HG03066 (cell line): Measurements from ENCODE around the gene GTF2H1.

ENCODE experiments used
- ATAC-seq: cut with Tn5 transposase; IDR thresholded peaks from one replicate; pipeline ENCODE4 v1.9.1; 2021; ENCODE audit warnings: low read depth; ENCODE audit not compliant: unreplicated experiment

Gene GTF2H1

GRCh38 chr11:18321969-18322711 is at the start of gene GTF2H1, which contains the start of gene HPS5:
GTF2H1 (plus strand) TSS chr11:18322567; CDS start chr11:18333075, 10,508 bp downstream.
HPS5 (minus strand) TSS chr11:18322140; CDS start chr11:18317858, 4,282 bp downstream.
- peak; percentile 89 for ATAC-seq

DNA sequence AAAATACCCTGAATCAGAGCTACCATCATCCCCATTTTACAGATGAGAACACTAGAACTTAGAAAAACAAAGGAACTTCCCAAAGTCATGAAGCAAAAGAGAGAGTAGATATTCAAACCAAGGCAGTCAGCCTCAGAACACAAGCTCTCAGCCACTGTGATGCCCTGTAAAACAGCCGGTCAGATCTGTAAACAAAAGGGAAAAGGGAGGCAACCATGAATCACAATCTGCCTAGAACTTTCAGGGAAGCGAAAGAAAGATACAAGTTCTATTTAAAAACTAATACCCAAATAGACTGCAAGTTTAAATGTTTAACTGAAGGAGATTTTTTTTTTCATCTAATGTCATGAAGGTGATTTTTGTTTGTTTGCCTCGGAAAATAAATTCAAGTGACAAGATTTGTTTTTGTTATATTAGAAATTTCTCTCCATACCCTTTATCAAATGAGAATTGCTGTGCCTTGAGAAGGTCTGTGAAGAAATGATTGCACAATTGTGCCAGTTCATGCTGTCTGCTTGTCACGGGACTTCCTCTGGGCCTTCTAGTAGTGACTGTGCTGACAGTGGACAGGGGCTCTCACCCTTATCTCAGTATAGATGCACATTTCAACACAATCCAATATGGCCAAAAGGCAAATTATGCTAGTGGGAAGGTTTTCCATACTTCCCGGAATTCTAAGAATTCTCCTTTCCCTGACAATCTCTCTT is 44.6 kb upstream of the GTF2H1 start:
- ATAC-seq: no peak

- ATAC-seq: peak; percentile 93
These were observed 41.8 kb upstream of the GTF2H1 start for GRCh38 chr11:18280438-18281045.

DNA sequence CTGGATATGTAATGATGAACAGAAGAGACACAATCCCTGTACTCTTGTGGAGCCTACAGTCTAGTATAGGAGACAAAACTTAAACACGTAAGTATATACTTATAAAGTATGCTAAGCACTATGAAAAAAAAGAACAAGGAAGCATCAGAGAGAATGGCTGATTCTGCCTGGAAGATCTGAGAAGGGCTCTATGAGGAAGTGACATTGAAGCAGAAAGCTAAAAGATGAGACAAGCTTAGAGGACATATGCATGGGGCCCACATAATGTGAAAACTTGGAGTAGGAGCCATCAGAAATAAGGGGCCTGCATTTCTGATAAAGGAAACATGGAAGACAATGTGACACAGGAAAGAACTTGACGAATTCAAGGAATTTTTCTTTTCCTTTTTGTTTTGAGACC is 39.7 kb upstream of the GTF2H1 start:
- no peak for ATAC-seq

- no peak for ATAC-seq
These were observed 36.5 kb upstream of the GTF2H1 start for GRCh38 chr11:18285841-18286240.

- ATAC-seq: no peak
These were observed 33.5 kb upstream of the GTF2H1 start for GRCh38 chr11:18288911-18289310.

GRCh38 chr11:18294862-18295261 is 27.5 kb upstream of the GTF2H1 start:
- no peak for ATAC-seq

- ATAC-seq: no peak
These were observed 27.1 kb upstream of the GTF2H1 start for GRCh38 chr11:18295316-18295715.

DNA sequence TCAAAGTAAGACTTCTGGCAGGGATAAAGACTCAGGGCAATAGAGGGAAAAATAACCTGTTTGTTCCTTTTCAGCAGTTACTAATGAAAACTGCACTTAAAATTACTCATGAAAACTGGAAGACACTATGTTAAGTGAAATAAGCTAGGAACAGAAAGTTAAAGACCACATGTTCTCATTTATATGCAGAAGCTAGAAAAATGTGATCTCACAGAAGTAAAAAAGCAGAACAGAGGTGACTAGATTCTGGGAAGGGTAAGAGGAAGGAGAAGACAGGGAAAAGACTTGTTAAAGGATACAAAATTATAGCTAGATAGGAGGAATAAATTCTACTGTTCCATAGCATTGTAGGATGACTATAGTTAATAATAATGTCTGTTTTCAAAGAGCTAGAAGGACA is 22.6 kb upstream of the GTF2H1 start:
- no peak for ATAC-seq

DNA sequence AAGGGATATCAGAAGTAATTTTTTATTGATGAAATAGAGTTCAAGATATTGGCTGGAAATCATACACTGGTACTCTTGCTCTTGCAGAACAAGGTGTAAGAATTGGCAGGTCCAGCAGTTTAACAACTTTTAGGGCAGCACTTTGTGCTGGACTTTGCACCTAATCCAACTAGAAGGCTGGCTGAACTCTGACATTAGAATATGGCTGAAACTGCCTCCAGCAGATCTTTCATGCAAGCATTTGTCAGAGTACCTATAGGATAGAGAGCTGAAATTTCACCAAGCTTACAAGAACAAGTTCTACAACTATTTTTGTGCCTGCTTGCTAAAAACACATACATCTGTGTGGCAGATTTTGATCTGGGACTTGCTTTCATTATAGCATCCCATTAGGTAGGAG is 17.6 kb upstream of the GTF2H1 start:
- no peak for ATAC-seq

DNA sequence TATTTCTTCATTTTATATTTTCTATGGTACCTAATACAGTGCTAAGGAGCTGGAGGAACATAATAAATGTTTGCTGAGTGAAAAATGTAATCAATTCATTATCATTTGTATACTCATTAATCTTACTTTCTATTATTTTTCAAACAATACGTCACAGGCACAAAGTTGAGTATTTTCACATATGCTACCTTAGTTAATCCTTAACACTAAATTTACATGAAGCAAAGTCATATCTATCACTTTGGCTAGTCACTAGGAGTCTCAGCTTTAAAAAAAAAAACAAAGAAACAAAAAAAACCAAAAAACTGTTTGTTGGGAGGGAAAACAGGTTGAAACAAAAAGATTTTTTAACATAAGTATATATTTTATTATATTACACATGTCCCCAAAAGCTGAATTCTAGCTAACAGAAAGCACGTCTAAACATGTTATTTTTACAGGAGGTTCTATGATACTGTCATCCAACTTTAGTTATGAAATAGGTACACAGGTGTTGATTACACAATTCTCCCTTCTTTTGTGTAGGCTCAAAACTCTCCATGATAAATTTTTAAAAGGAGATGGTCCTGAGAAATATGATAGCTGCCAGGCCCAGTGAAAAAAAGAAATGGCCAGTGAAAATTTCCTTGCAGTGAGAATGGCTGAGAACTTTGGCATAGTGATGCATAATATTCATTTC is 14.8 kb upstream of the GTF2H1 start:
- ATAC-seq: no peak

DNA sequence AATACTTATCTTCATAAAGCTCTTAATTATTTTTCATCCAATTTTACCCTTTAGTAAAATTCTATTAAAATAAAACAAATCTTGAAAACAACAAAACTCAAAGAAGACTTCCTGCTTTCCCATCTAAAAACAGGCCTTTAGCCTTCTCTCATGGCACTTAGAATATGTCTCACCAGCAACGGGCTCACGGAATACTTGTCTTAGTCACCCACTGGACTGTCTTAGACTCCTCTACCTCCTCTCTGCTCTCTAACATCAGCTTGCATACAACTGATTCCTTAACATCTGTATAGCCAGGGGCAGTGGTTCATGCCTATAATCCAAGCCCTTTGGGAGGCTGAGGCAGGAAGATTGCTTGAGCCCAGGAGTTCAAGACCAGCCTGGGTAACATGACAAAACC is 14.1 kb upstream of the GTF2H1 start:
- no peak for ATAC-seq

GRCh38 chr11:18309691-18310090 is 12.7 kb upstream of the GTF2H1 start:
- ATAC-seq: no peak

DNA sequence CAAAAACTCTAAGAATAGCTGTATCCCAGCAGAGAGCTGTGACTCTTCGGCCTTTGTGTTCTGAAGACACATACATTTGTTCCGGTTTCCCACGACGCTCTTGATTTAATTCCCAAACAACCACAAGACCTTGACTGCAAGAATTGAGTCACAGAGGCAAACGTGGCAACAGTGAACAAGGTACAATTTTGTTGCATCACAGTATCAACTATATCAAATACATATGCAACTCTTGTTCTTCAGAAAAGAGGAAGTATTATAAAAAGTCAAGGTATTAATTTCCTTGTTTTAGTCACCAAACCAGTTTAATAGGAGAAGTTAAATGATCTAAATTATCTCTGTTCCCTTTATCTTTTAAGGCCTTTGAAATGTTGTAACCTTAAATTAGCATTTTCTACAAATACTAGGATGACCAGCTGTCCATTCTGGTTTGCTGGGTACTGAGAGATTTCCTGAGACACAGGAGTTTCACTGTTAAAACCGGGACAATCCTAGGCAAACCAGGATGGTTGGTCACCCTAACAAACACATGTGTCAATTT is 11.5 kb upstream of the GTF2H1 start:
- ATAC-seq: no peak

DNA sequence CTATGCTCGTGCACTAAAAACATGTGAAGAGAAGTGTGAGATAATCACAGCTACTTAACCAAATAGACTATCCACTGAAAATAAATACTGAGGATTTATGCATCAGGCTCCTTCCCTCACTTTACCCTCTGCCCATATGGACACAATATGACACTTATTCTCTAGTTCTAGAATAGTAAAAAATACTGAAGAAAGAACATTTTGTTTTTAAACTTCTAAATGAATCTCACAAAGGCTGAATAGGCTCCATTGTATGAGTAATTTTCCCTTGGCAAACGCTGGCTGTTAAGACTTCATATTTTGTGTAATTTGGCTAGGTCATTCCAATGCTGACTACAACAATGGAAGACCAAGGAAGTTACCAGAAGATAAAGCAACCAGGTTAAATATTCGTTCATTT is 10.4 kb upstream of the GTF2H1 start:
- ATAC-seq: no peak

- no peak for ATAC-seq
These were observed 9.5 kb upstream of the GTF2H1 start for GRCh38 chr11:18312663-18313420.

GRCh38 chr11:18313965-18314763 is 8.2 kb upstream of the GTF2H1 start:
- ATAC-seq: no peak

DNA sequence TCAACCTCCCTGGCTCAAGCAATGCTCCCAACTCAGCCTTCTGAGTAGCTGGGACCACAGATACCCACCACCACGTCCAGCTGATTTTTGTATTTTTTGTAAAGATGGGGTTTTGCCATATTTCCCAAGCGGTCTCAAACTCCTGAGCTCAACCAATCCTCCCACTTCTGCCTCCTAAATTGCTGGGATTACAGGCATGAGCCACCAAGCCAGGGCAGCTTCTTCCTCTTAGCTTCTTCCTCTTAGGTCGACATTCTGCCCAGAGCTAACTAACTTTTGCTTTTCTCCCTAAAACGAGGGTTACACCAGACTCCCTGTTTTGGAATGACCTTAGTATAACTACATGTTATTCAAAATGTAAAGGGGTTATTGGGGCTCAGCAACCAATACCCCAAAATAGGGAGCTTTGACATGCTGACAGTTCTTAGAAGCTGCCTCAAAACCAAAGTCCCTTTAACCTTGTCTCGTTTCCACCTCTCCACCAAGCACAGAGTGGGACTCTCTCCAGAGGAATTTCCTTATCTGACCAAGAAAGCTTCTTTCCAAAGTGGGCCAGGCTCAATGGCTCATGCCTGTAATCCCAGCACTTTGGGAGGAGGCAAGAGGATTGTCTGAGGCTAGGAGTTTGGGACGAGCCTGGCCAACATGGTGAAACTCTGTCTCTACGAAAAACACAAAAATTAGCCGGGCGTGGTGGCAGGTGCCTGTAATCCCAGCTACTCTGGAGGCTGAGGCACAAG is 7.4 kb upstream of the GTF2H1 start:
- ATAC-seq: no peak

DNA sequence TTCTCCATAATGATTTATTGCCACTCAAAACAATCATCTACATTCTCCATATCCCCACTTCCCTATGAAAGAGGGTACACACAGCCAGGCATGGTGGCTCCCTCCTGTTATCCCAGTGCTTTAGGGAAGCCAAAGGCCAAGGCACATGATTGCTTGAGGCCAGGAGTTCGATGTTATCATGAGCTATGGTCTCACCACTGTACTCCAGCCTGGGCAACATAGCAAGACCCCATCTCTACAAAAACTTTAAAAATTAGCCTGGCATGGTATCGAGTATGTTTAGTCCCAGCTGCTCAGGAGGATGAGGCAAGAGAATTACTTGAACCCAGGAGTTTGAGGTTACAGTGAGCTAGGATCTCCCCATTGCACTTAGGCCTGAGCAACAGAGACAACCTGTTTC is 6.5 kb upstream of the GTF2H1 start:
- ATAC-seq: no peak
